ENCODE results near the gene MBNL1.

The MBNL1 gene, protein sequence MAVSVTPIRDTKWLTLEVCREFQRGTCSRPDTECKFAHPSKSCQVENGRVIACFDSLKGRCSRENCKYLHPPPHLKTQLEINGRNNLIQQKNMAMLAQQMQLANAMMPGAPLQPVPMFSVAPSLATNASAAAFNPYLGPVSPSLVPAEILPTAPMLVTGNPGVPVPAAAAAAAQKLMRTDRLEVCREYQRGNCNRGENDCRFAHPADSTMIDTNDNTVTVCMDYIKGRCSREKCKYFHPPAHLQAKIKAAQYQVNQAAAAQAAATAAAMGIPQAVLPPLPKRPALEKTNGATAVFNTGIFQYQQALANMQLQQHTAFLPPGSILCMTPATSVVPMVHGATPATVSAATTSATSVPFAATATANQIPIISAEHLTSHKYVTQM

DNA sequence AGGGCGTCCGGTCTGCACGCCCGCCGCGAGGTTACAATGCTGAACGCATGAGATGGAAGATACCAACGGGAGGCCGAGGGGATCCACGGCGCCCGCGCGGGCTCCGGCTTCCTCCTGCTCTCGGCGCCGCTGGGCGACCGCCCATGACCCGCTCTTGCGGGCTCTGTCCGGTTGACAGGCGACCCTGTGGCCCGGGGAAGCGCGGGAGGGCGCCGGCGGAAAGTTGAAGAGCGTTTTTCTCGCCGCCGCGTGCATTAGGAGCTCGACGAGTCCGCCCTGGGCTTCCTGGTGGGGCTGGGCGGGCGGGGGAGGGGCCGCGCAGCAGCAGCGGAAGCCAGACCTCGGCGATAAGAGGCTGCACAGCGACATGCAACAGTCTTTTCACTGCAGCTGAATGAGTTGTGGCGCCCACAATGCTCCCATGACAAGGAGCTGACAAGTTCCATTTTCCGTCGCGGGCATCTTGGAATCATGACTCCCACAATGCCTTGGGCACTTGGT, at the start of gene MBNL1:
Gene MBNL1 (plus strand): TSS at position 375 of the 501 bp plus-strand sequence. CDS start 31,265 bp downstream, outside the sequence.
- no peak for TF ChIP-seq ZFX (IDR thresholded peaks at IDR 0.05; ENCODE audit: borderline replicate concordance)
- TF ChIP-seq, protein P1, sequence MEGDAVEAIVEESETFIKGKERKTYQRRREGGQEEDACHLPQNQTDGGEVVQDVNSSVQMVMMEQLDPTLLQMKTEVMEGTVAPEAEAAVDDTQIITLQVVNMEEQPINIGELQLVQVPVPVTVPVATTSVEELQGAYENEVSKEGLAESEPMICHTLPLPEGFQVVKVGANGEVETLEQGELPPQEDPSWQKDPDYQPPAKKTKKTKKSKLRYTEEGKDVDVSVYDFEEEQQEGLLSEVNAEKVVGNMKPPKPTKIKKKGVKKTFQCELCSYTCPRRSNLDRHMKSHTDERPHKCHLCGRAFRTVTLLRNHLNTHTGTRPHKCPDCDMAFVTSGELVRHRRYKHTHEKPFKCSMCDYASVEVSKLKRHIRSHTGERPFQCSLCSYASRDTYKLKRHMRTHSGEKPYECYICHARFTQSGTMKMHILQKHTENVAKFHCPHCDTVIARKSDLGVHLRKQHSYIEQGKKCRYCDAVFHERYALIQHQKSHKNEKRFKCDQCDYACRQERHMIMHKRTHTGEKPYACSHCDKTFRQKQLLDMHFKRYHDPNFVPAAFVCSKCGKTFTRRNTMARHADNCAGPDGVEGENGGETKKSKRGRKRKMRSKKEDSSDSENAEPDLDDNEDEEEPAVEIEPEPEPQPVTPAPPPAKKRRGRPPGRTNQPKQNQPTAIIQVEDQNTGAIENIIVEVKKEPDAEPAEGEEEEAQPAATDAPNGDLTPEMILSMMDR (IDR thresholded peaks at IDR 0.05) = no peak
- H3K27ac ChIP-seq = peak within 1 kb of the TSS; percentile 98

DNA sequence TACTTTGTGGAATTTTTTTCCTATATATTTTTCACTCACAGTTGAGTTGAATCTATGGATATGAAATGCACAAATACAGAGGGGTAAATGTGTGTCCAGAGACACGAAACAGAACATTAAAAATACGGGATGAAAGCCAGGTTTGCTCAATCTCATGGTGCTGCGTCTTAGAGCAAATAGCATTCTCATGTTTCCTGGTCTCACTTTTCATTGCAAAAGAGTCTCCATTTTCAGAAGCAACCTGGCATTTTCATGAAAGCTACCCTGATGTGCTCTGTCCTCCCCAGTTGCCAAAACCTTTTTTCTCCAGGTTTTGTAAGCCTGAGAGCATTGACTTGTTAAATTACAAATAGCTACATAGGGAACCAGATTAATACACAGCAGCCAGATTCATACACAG, 49.5 kb upstream of the MBNL1 start:
- no peak overlapping the region for H3K27ac ChIP-seq
- no peak for TF ChIP-seq ZFX (IDR thresholded peaks at IDR 0.05; ENCODE audit: borderline replicate concordance)
- TF ChIP-seq, protein P1 (IDR thresholded peaks at IDR 0.05) = no peak

DNA sequence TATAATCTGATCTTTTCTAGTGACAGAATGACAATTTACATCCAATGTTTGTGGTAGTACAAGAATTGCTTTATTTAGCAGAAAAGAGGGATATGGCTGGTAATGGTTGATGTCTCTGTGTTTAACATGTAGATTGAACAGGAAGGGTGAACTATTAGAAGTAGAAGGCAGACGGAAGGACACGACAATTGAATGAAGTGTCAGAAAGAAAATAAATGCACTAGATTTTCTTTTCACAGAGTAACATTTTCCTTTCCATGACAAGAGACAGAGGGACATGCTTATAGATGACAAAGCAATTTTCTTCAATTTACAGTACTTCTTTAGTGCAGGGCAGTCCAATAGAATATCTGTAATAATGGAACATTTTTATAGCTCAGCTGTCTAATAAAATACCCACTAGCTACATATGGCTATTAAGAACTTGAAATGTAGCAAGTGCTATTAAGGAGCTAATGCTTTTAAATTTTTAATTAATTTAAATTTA, 48.9 kb upstream of the MBNL1 start:
- TF ChIP-seq, protein P1 (IDR thresholded peaks at IDR 0.05) = no peak
- TF ChIP-seq ZFX (IDR thresholded peaks at IDR 0.05; ENCODE audit: borderline replicate concordance) = no peak
- no peak overlapping the region for H3K27ac ChIP-seq

DNA sequence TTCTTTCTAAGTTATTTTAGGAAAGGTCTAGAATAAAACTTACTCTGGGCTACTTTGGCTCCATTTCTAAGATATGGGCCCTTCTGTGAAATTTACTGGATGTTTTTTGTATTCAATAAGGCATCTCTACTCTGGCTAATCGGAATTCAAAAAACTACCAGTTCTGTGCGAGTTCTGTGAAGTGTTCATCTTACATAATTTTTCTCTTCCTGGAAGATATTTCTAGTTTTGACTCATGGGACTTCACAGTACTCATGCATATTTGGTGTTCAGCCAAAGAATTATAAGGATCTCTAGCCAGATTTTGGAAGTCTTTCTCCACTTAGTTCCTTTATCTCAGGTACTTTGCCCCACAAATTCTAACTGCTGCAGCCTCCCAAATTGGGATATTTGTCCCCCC, 46.4 kb upstream of the MBNL1 start:
- no peak overlapping the region for H3K27ac ChIP-seq
- TF ChIP-seq ZFX (IDR thresholded peaks at IDR 0.05; ENCODE audit: borderline replicate concordance) = no peak
- TF ChIP-seq, protein P1 (IDR thresholded peaks at IDR 0.05) = no peak

DNA sequence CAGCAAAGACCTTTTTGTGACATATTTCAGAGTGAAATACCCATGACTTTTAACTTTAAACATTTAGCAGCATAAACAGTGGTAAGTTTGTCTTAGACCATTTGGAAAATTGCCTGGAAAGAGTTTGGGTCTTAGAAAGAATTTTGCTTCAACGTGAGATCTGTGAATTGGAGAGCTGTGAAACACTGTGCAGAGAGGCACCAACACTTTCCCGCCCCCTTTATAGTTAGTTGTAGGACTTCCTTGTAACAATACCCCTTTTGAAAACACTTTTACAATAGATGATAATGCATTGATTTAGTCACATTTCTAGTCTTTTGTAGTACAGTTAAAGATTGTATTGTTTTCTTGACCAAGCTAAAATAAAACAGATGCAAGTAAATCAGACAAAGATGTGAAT, 43.5 kb upstream of the MBNL1 start:
- TF ChIP-seq, protein P1 (IDR thresholded peaks at IDR 0.05) = no peak
- TF ChIP-seq ZFX (IDR thresholded peaks at IDR 0.05; ENCODE audit: borderline replicate concordance) = no peak
- H3K27ac ChIP-seq = no peak overlapping the region

DNA sequence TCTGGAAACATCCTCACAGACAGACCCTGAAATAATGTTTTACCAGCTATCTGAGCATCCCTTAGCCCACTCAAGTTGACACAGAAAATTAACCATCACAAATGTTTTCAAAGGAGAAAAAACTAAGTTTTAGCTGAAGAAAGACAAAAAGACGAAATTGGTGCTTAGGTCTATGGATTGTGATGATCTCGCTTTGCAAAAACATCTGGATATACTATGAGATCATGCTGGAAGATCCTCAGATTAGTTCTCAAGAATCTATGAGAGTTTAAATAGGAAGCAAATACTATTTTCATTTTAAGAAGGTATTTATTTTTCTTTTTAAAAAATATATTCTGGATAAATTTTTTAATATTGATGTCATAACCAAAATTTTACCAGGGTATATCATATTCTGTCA, 42.6 kb upstream of the MBNL1 start:
- H3K27ac ChIP-seq = no peak overlapping the region
- TF ChIP-seq, protein P1 (IDR thresholded peaks at IDR 0.05) = no peak
- TF ChIP-seq ZFX (IDR thresholded peaks at IDR 0.05; ENCODE audit: borderline replicate concordance) = no peak

DNA sequence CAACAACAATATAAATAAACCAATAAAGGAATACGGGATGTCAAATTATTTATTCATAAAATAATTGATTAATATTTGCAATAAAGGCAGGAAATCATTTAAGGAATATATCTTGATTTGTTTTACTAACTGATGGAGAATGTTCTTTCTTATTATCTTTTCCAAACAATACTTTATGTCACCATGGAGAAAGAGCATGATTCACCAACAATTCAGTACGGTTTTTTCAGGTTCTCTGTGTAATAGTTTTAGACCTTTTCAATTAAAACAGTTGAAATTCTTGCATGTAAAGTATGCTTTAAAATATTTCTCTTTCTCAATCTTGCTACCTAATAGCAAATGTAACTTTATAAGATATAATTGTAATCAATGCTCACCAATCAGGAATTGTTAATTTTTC, 41.7 kb upstream of the MBNL1 start:
- no peak overlapping the region for H3K27ac ChIP-seq

More for the DNA sequence above, 41.7 kb upstream of the MBNL1 start:
- TF ChIP-seq, protein P1 (IDR thresholded peaks at IDR 0.05) = no peak
- no peak for TF ChIP-seq ZFX (IDR thresholded peaks at IDR 0.05; ENCODE audit: borderline replicate concordance)
